Activated T-cell treated with anti-CD3 and anti-CD28 coated beads, Interleukin-2, amount 50 U/mL, for 4 hours (primary cell): ENCODE measurements around the gene OTOP3. TPM values are rescaled to one million over a fixed set of nuclear protein-coding genes. Genes with fewer than 3 reads are reported as not detected.

Experiments used
- ATAC-seq, 2 donors: fragments of 200-7000 bp; cut with Tn5 transposase; one replicate each; pipeline ENCODE4 v1.10.0; 2021
- DNase-seq: peaks from one replicate; pipeline ENCODE4 v3.0.0-alpha.2; 2020
- H3K27me3 Mint-ChIP-seq: one replicate; pipeline ENCODE4 v1.8.0; 2021; ENCODE audit warnings: low read depth, mixed read lengths
- H3K36me3 Mint-ChIP-seq: one replicate; pipeline ENCODE4 v1.8.0; 2022; ENCODE audit warnings: mixed read lengths; ENCODE audit not compliant: insufficient read depth
- H3K4me1 Mint-ChIP-seq: one replicate; pipeline ENCODE4 v1.8.0; 2021; ENCODE audit warnings: low read depth, mixed read lengths
- H3K4me3 Mint-ChIP-seq: one replicate; pipeline ENCODE4 v1.8.0; 2021; ENCODE audit warnings: mild to moderate bottlenecking, moderate library complexity, mixed read lengths
- H3K9me3 Mint-ChIP-seq: one replicate; pipeline ENCODE4 v1.8.0; 2021; ENCODE audit warnings: mixed read lengths
- total RNA-seq, 3 donors: library from RNA; stranded (reverse); gene quantifications; one replicate each; pipeline ENCODE4 v1.2.1, GENCODE V29; 2021

Gene OTOP3
- total RNA-seq, 3 donors from 2014 or later, result not detected

DNA sequence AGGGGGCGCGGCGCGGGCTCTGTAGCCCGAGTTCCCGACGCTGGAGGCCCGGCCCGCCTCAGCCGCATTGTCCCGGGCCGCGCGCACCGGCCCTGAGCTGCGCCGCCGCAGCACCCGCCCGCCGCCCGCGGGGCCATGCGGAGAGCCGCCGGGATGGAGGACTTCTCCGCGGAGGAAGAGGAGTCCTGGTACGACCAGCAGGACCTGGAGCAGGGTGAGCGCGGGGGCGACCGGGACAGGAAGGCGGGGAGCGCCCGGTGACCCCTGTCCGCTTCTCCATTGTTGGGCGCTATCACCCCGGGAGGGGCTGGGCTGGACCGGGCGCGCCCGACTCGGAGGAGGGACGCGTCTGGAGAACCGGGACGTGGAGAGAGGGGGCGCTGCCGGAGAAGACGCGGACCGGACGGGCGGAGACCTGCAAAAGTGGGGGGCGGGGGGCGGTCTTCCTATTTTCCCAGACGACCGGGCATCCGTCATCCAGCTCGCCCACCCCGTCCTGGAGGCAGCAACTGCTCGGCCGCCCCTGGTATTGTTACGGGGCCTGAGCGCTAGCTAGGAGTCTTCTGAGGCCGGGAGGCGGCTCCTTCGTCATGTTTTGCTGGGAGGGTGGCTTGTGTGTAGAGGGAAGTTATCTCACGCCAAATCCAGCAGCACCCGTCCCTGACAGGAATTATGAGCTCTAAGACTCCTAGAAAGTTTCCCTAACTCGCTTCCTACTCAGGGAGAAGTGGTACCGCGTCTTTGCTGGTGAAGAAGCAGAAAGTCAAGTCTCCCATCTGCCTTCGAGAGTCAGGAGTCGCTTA, 52.4 kb downstream of the OTOP3 start:
- H3K4me1 Mint-ChIP-seq, result peaks cover 8% of the 10 kb centered on the region
- no peak for DNase-seq
- H3K4me3 Mint-ChIP-seq, result peak overlapping the region; percentile 73
- H3K9me3 Mint-ChIP-seq, result no peaks in the 10 kb centered on the region
- H3K27me3 Mint-ChIP-seq, result peaks cover 4% of the 10 kb centered on the region
- peak; percentile 74 to 77 for ATAC-seq
- H3K36me3 Mint-ChIP-seq, result no peaks in the 10 kb centered on the region

DNA sequence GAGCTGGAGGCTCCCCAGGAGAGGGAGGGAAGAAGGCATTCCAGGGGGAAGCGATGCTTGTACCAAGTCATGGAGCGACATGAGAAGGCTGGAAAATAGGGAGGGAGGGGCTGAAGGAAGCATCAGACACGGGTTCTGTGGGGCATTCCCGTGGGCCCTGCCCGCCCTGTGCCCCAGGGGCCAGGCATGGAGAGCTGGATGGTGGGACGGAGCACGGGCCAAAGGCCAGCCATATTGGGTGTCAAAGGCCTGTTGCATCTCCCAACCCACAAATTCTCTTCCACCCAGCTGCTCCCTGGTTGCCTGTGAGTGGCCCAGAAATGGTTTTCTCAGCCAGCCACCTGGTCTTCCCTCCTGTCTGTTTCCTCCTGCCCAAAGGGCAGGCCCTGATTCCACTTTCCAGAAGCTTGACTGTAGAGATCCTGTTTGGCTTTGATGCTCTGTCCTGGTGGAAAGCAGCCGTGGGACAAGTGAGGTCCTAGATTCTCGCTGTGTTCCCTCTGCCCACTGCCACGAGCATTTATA, 54.9 kb downstream of the OTOP3 start:
- Mint-ChIP-seq H3K4me1 (peaks cover 8% of the 10 kb centered on the region), H3K27me3 (peaks cover 4% of the 10 kb centered on the region), H3K36me3 (no peaks in the 10 kb centered on the region), H3K9me3 (no peaks in the 10 kb centered on the region), H3K4me3 (no peak overlapping the region)
- ATAC-seq (no peak), DNase-seq (no peak)

DNA sequence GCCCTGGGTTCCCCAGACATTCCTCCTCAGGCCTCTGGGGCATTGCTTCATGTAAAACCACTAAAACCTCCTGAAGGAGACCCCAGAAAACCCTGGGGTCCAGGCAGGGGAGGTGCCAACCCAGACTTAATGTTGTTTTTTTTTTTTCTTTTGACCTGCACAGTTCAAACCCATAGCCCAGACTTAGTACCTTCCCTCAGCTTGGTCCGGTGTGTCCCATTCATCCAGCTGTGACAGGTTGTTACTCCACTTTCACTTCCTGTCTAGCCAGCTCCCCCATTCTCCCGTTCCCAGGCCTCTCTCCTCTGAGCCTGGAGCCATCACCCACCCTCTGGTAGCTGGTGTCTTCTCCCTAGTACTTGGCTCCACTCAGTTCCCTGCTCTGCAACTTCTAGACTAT, 56.5 kb downstream of the OTOP3 start:
- no peaks in the 10 kb centered on the region for H3K36me3 Mint-ChIP-seq
- H3K4me1 Mint-ChIP-seq, result peaks cover 4% of the 10 kb centered on the region
- no peak for ATAC-seq
- H3K27me3 Mint-ChIP-seq, result peaks cover 1% of the 10 kb centered on the region
- no peak for DNase-seq
- H3K4me3 Mint-ChIP-seq, result no peak overlapping the region
- no peaks in the 10 kb centered on the region for H3K9me3 Mint-ChIP-seq

DNA sequence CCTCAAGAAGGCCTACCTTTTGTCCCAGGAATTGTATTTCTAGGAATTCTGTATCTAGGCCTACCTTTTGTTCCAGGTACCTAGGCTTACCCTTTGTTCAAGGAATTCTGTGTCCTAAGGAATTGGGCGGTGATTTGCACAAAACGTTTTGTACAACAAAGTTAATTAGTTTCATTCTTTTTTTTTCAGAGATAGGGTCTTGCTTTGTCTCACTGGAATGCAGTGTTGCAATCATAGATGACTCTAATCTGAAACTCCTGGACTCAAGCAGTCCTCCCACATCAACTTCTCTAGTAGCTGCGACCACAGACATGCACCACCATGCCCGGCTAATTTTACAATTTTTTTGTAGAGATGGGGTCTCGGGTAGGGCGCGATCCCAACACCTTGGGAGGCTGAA, 58.7 kb downstream of the OTOP3 start:
- DNase-seq, result no peak
- no peaks in the 10 kb centered on the region for H3K36me3 Mint-ChIP-seq
- ATAC-seq, result no peak
- H3K4me1 Mint-ChIP-seq, result peaks cover 4% of the 10 kb centered on the region
- H3K4me3 Mint-ChIP-seq, result no peak overlapping the region
- no peaks in the 10 kb centered on the region for H3K27me3 Mint-ChIP-seq
- H3K9me3 Mint-ChIP-seq, result no peaks in the 10 kb centered on the region

DNA sequence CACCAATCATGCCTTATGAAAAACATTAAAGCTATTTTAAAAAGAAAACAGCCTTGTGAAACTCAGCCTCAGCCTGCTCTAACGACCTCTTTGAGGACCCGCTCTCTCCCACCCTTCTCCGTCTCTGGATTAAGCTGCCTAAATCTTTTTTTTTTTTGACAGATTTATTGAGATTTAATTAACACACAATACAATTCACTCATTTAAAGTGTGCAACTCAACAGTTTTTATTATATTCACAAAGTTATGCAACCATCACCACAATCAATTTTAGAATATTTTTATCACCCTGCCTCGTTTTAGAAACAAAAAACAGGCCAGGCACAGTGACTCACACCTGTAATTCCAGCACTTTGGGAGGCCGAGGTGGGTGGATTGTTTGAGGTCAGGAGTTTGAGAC, 60.1 kb downstream of the OTOP3 start:
- Mint-ChIP-seq H3K27me3 (no peaks in the 10 kb centered on the region), H3K36me3 (no peaks in the 10 kb centered on the region), H3K9me3 (no peaks in the 10 kb centered on the region), H3K4me1 (peaks cover 4% of the 10 kb centered on the region), H3K4me3 (no peak overlapping the region)
- DNase-seq (no peak), ATAC-seq (no peak)

DNA sequence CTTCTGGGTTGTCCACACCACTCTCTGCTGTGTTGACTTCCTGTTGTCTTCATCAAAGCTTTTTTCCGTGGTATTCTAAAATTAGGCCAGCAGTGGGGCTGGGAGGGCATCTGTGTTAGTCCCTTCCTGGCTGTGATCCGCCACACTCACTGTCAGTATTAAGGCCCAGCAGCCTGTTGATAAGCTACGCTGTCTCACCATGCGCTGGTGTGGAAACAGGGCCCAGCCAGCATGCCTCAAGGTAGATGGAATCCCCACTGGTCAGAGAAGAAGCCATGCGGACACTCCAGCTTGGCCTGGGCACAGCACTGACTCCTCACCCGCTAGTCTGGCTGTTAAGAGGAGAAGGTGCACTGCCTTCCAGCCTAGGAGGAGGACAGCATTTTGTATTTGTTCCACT, 63.1 kb downstream of the OTOP3 start:
- ATAC-seq (no peak), DNase-seq (no peak)
- H3K4me3 Mint-ChIP-seq, result no peak overlapping the region
- no peaks in the 10 kb centered on the region for H3K9me3 Mint-ChIP-seq
- no peaks in the 10 kb centered on the region for H3K36me3 Mint-ChIP-seq
- peaks cover 4% of the 10 kb centered on the region for H3K4me1 Mint-ChIP-seq
- H3K27me3 Mint-ChIP-seq, result peaks cover 5% of the 10 kb centered on the region

DNA sequence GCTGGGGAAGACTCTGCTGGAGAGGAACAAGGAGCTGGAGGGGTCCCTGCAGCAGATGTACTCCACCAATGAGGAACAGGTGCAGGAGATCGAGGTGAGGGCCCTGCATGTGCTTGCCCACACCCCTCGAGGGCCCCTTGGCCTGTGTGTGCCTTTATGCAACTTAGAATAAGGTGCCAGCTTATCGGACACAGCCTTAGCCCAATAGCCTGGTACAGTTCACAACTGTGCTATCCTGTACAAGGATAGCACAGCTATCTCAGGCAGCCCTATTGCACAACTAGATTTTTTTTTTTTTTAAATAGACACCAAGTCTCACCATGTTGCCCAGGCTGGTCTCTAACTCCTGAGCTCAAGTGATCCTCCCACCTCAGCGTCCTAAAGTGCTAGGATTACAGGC, 63.8 kb downstream of the OTOP3 start:
- Mint-ChIP-seq H3K9me3 (no peaks in the 10 kb centered on the region), H3K4me1 (peaks cover 4% of the 10 kb centered on the region), H3K27me3 (peaks cover 6% of the 10 kb centered on the region), H3K4me3 (no peak overlapping the region), H3K36me3 (no peaks in the 10 kb centered on the region)
- DNase-seq (no peak), ATAC-seq (no peak)

Other genes with a start within 250 kb of the OTOP3 start
- not detected for gene CD300LF, start 223.0 kb upstream of the OTOP3 start, total RNA-seq
- gene RAB37, start 198.6 kb upstream of the OTOP3 start, total RNA-seq, result under 1 TPM; 0.29 to 0.98 (median 0.33) TPM
- gene NHERF1, start 187.3 kb upstream of the OTOP3 start, total RNA-seq, result 100 to 1,000 TPM; 124 to 138 (median 137) TPM
- 10 to 100 TPM; 63.1 to 68.7 (median 65.9) TPM for gene NAT9, start 159.6 kb upstream of the OTOP3 start, total RNA-seq
- gene GRIN2C, start 76.0 kb upstream of the OTOP3 start, total RNA-seq, result under 1 TPM in 1 of 3 donors, not detected in 2; 0.08 TPM
- 10 to 100 TPM in 1 of 3 donors, 1 to 10 TPM in 2; 6.1 to 12.0 (median 7.0) TPM for gene FDXR, start 62.9 kb upstream of the OTOP3 start, total RNA-seq
- not detected for gene FADS6, start 42.3 kb upstream of the OTOP3 start, total RNA-seq
- not detected for gene USH1G, start 12.6 kb upstream of the OTOP3 start, total RNA-seq
- not detected for gene OTOP2, start 11.6 kb upstream of the OTOP3 start, total RNA-seq
- gene HID1, start 36.9 kb downstream of the OTOP3 start, total RNA-seq, result 1 to 10 TPM; 1.3 to 2.1 (median 2.0) TPM
- 1 to 10 TPM in 2 of 3 donors, under 1 TPM in 1; 0.84 to 1.3 (median 1.0) TPM for gene CDR2L, start 51.7 kb downstream of the OTOP3 start, total RNA-seq
- gene MRPL58, start 76.8 kb downstream of the OTOP3 start, total RNA-seq, result 10 to 100 TPM; 70.8 to 82.5 (median 81.1) TPM
- gene ATP5PD, start 111.1 kb downstream of the OTOP3 start, total RNA-seq, result 100 to 1,000 TPM; 128 to 158 (median 147) TPM
- gene KCTD2, start 111.3 kb downstream of the OTOP3 start, total RNA-seq, result 10 to 100 TPM; 18.5 to 23.9 (median 22.2) TPM
- gene SLC16A5, start 152.1 kb downstream of the OTOP3 start, total RNA-seq, result 1 to 10 TPM in 1 of 3 donors, under 1 TPM in 2; 0.53 to 1.2 (median 0.55) TPM
- 10 to 100 TPM; 13.2 to 14.4 (median 13.7) TPM for gene ARMC7, start 174.1 kb downstream of the OTOP3 start, total RNA-seq
- 100 to 1,000 TPM in 1 of 3 donors, 10 to 100 TPM in 2; 91.0 to 103 (median 91.4) TPM for gene NT5C, start 195.8 kb downstream of the OTOP3 start, total RNA-seq
- 100 to 1,000 TPM; 161 to 182 (median 167) TPM for gene JPT1, start 218.6 kb downstream of the OTOP3 start, total RNA-seq
- 100 to 1,000 TPM; 594 to 609 (median 599) TPM for gene SUMO2, start 247.1 kb downstream of the OTOP3 start, total RNA-seq